Upper lobe of right lung (tissue), 1 donor: Measurements from ENCODE around the gene YPEL2. TPM values are rescaled to one million over a fixed set of nuclear protein-coding genes. Genes with fewer than 3 reads are reported as not detected.

Source experiments
- ATAC-seq: fragments of 200-7000 bp; cut with Tn5 transposase; one replicate; pipeline ENCODE4 v1.9.1; 2020; ENCODE audit warnings: mild to moderate bottlenecking, moderate library complexity
- DNase-seq: peaks from one replicate; pipeline ENCODE4 v3.0.0-alpha.2; 2020
- H3K27ac ChIP-seq: fragments of 200-600 bp; one replicate; pipeline ENCODE4 v1.8.0; 2022
- H3K27me3 ChIP-seq: fragments of 200-600 bp; one replicate; pipeline ENCODE4 v1.8.0; 2022; ENCODE audit warnings: mild to moderate bottlenecking
- H3K36me3 ChIP-seq: fragments of 200-600 bp; one replicate; pipeline ENCODE4 v1.8.0; 2022
- H3K4me1 ChIP-seq: fragments of 200-600 bp; one replicate; pipeline ENCODE4 v1.8.0; 2022
- H3K4me3 ChIP-seq: fragments of 200-600 bp; one replicate; pipeline ENCODE4 v1.8.0; 2022; ENCODE audit warnings: mild to moderate bottlenecking
- H3K9me3 ChIP-seq: fragments of 200-600 bp; one replicate; pipeline ENCODE4 v1.8.0; 2022
- CTCF ChIP-seq: fragments of 200-600 bp; IDR thresholded peaks from one replicate; pipeline ENCODE4 v1.8.0; 2022; ENCODE audit warnings: antibody characterized with exemption
- intact Hi-C: fragments of 100-400 bp; cut with DNase I; formaldehyde crosslinking; loops from one replicate; pipeline ENCODE4 v1.11.0; 2022
- total RNA-seq: library from RNA; stranded (reverse); fragmentation: NEBNext Ultra II Directional; extraction: Animal tissue kit (Norgen Biotek cat#: 25700); gene quantifications from one replicate; pipeline ENCODE4 v1.2.1, GENCODE V29; 2021
- donor health status: DM: no; HTN: yes; CAD: no; lungs with severe emphysema.

YPEL2 gene
- total RNA-seq, 1 donor from 2014 or later, result 19.6 TPM

- Histone ChIP-seq H3K4me1 (no peaks in the 10 kb centered on the region), H3K27ac (no peak overlapping the region), H3K4me3 (no peak overlapping the region), H3K36me3 (peaks cover 23% of the 10 kb centered on the region), H3K27me3 (no peaks in the 10 kb centered on the region), H3K9me3 (no peaks in the 10 kb centered on the region)
- no peak for ATAC-seq
- no peak for TF ChIP-seq CTCF
- intact Hi-C loops, result no loop called here
- DNase-seq, result no peak
Observed at GRCh38 chr17:59397316-59398073, 66.0 kb downstream of the YPEL2 start.

DNA sequence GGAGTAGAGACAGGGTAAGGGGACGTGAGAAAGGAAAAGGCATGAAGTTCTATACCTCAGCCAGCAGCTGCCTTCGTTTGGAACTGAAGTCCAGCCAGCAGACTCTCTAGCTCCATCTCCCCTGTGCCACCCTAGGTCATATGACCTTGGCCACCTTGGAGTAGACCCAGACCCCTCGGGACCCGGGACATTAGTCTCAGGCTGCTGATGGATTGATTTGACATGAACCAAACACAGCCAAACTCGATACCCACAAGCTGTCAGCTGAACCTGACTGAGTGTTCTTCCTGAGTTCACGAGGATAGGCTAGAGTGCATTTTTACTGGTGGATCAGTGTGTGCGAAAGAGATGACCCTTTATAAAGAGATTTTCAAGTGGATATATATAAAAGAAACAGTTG lies 68.5 kb downstream of the YPEL2 start:
- H3K27me3 ChIP-seq, result no peaks in the 10 kb centered on the region
- H3K4me3 ChIP-seq, result no peak overlapping the region
- TF ChIP-seq CTCF, result no peak
- H3K9me3 ChIP-seq, result no peaks in the 10 kb centered on the region
- DNase-seq (no peak), ATAC-seq (no peak)
- H3K4me1 ChIP-seq, result no peaks in the 10 kb centered on the region
- no peak overlapping the region for H3K27ac ChIP-seq
- peaks cover 41% of the 10 kb centered on the region for H3K36me3 ChIP-seq
- intact Hi-C loops, result no loop called here

DNA sequence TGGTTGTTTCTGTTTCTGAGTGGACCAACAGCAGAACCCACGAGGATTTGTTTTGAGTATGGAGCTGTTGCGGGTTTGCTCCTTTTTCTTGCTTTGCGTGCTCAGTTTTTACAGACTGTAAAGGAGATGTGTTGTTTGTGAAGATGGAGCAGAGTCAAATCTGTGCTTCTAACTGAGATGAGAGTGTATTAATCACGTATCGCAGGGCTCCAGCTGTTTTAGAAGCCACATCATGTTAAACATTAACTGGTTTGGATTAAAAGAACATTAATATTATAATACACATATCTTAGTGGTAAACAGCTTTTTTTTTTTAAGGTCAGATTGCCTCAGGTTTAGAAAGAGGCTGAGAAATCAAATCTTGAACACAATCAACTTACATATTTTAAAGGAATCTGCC lies 69.4 kb downstream of the YPEL2 start:
- Histone ChIP-seq H3K9me3 (no peaks in the 10 kb centered on the region), H3K27me3 (no peaks in the 10 kb centered on the region), H3K4me1 (no peaks in the 10 kb centered on the region), H3K4me3 (no peak overlapping the region), H3K36me3 (peaks cover 43% of the 10 kb centered on the region), H3K27ac (no peak overlapping the region)
- ATAC-seq (no peak), DNase-seq (no peak)
- TF ChIP-seq CTCF, result no peak
- intact Hi-C loops, result no loop called here

- Histone ChIP-seq H3K27ac (no peak overlapping the region), H3K36me3 (peaks cover 43% of the 10 kb centered on the region), H3K4me1 (no peaks in the 10 kb centered on the region), H3K9me3 (no peaks in the 10 kb centered on the region), H3K27me3 (no peaks in the 10 kb centered on the region), H3K4me3 (no peak overlapping the region)
- intact Hi-C loops, result no loop called here
- ATAC-seq (no peak), DNase-seq (no peak)
- TF ChIP-seq CTCF, result no peak
Observed at GRCh38 chr17:59401274-59401673, 69.8 kb downstream of the YPEL2 start.

- no peak overlapping the region for H3K4me3 ChIP-seq
- TF ChIP-seq CTCF, result no peak
- ATAC-seq (no peak), DNase-seq (no peak)
- H3K36me3 ChIP-seq, result peaks cover 39% of the 10 kb centered on the region
- no peak overlapping the region for H3K27ac ChIP-seq
- no peaks in the 10 kb centered on the region for H3K4me1 ChIP-seq
- intact Hi-C loops, result no loop called here
- H3K27me3 ChIP-seq, result no peaks in the 10 kb centered on the region
- no peaks in the 10 kb centered on the region for H3K9me3 ChIP-seq
Observed at GRCh38 chr17:59401725-59402124, 70.3 kb downstream of the YPEL2 start.

GRCh38 chr17:59402760-59403159 lies 71.3 kb downstream of the YPEL2 start:
- H3K27ac ChIP-seq, result no peak overlapping the region
- no peaks in the 10 kb centered on the region for H3K27me3 ChIP-seq
- H3K4me1 ChIP-seq, result no peaks in the 10 kb centered on the region
- H3K36me3 ChIP-seq, result peaks cover 30% of the 10 kb centered on the region
- H3K4me3 ChIP-seq, result no peak overlapping the region
- no peak for TF ChIP-seq CTCF
- no peaks in the 10 kb centered on the region for H3K9me3 ChIP-seq
- intact Hi-C loops, result no loop called here
- ATAC-seq (no peak), DNase-seq (no peak)
